PFSK-1 (cell line): Measurements from ENCODE around the gene NLRP5.

Experiments used
- POLR2AphosphoS5 ChIP-seq: IDR thresholded peaks from 2 replicates; pipeline ENCODE4 v1.6.1; 2012; ENCODE audit warnings: low read depth, mild to moderate bottlenecking, control low read depth, low read length, moderate library complexity
- TAF1 ChIP-seq: IDR thresholded peaks from 2 replicates; pipeline ENCODE4 v1.6.1; 2012; ENCODE audit warnings: low read length, control low read depth, borderline replicate concordance; ENCODE audit not compliant: insufficient read depth
- TF ChIP-seq, protein P1 (sequence below), 2 experiments: IDR thresholded peaks; 2 replicates each; pipeline versions ENCODE4 v1.6.1 to v1.8.0; 2011 to 2012; ENCODE audit warnings: low read depth in 2 of 2, low read length in 2 of 2, control low read depth in 1 of 2, inconsistent platforms in 1 of 2, mild to moderate bottlenecking in 1 of 2, moderate library complexity in 1 of 2; ENCODE audit not compliant: insufficient read depth in 1 of 2

DNA sequence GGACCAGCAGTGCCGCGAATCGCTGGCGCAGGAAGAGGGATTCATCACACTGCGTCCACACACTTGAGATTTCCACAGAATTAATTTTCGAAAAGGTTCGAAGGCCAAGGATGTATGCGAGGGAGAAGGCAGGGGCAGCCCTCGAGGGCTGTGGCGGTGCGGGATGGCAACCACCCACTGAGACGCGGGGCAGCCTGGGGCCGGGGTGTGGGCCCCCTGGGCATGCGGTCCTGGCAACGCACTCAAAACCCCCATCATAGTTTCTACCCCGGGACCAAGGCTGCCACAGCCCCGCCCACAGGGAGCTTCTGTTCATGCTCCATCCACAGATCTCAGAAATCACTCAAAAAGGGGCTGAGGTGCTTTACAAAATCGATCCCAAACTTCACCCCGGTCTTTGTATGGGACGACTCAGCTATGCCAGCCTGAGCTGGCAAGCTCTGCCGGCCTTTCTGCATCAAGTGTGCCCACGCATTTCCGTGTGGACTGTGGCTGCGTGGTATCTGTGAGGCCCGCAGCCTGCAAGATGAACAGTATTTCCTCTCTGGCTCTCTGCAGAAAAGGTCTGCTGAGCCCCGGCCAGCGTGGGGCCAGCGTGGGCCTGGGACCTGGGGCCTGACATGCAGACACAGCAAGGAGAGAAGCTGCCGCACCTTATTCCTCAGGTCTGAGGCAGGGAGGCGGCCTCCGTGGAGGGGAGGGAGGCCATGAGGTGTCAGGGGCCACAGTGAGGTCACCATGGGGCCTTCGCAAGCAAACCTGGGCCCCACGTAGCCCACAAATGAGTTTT is 115.4 kb downstream of the NLRP5 start:
- TF ChIP-seq POLR2AphosphoS5 (no peak), TAF1 (no peak)
- TF ChIP-seq, protein P1, sequence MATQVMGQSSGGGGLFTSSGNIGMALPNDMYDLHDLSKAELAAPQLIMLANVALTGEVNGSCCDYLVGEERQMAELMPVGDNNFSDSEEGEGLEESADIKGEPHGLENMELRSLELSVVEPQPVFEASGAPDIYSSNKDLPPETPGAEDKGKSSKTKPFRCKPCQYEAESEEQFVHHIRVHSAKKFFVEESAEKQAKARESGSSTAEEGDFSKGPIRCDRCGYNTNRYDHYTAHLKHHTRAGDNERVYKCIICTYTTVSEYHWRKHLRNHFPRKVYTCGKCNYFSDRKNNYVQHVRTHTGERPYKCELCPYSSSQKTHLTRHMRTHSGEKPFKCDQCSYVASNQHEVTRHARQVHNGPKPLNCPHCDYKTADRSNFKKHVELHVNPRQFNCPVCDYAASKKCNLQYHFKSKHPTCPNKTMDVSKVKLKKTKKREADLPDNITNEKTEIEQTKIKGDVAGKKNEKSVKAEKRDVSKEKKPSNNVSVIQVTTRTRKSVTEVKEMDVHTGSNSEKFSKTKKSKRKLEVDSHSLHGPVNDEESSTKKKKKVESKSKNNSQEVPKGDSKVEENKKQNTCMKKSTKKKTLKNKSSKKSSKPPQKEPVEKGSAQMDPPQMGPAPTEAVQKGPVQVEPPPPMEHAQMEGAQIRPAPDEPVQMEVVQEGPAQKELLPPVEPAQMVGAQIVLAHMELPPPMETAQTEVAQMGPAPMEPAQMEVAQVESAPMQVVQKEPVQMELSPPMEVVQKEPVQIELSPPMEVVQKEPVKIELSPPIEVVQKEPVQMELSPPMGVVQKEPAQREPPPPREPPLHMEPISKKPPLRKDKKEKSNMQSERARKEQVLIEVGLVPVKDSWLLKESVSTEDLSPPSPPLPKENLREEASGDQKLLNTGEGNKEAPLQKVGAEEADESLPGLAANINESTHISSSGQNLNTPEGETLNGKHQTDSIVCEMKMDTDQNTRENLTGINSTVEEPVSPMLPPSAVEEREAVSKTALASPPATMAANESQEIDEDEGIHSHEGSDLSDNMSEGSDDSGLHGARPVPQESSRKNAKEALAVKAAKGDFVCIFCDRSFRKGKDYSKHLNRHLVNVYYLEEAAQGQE (IDR thresholded peaks at IDR 0.05; ENCODE audit: insufficient read depth in 1 of 2, low read depth in 2 of 2, low read length in 2 of 2): no peak
